Mesothelial cell of epicardium (in vitro differentiated cells): Measurements from ENCODE around the gene FPGT. TPM values are rescaled to one million over a fixed set of nuclear protein-coding genes. Genes with fewer than 3 reads are reported as not detected.

Experiments used
- DNase-seq, 2 experiments: peaks; one replicate each; pipeline ENCODE4 v3.0.0; 2021; ENCODE audit warnings: low spot score in 2 of 2; ENCODE audit not compliant: unreplicated experiment in 2 of 2
- H3K27ac Mint-ChIP-seq: 2 replicates; pipeline ENCODE4 v1.8.0; 2021; ENCODE audit warnings: mixed read lengths
- H3K27me3 Mint-ChIP-seq: 2 replicates; pipeline ENCODE4 v1.8.0; 2021; ENCODE audit warnings: low read depth, mixed read lengths
- H3K36me3 Mint-ChIP-seq: 2 replicates; pipeline ENCODE4 v1.8.0; 2021; ENCODE audit warnings: mixed read lengths
- H3K4me1 Mint-ChIP-seq: 2 replicates; pipeline ENCODE4 v1.8.0; 2021; ENCODE audit warnings: mixed read lengths
- H3K4me3 Mint-ChIP-seq: 2 replicates; pipeline ENCODE4 v1.8.0; 2021; ENCODE audit warnings: mild to moderate bottlenecking, moderate library complexity, mixed read lengths
- H3K9me3 Mint-ChIP-seq: 2 replicates; pipeline ENCODE4 v1.8.0; 2021; ENCODE audit warnings: mixed read lengths
- total RNA-seq: library from RNA; stranded (reverse); gene quantifications from 3 replicates; pipeline ENCODE4 v1.2.1, GENCODE V29; 2021
- TF ChIP-seq, protein P1 (sequence below): fragments of 200-600 bp; sonication (generic); IDR thresholded peaks from one replicate; pipeline ENCODE4 v1.5.0; 2021; ENCODE audit warnings: antibody characterized with exemption; ENCODE audit not compliant: unreplicated experiment

Gene FPGT
- total RNA-seq, 1 donor from 2014 or later, result 14.1 TPM

- H3K4me3 Mint-ChIP-seq, result no peak overlapping the region
- no peaks in the 10 kb centered on the region for H3K36me3 Mint-ChIP-seq
- H3K9me3 Mint-ChIP-seq, result peaks cover 8% of the 10 kb centered on the region
- H3K4me1 Mint-ChIP-seq, result no peaks in the 10 kb centered on the region
- H3K27ac Mint-ChIP-seq, result no peak overlapping the region
- TF ChIP-seq, protein P1, sequence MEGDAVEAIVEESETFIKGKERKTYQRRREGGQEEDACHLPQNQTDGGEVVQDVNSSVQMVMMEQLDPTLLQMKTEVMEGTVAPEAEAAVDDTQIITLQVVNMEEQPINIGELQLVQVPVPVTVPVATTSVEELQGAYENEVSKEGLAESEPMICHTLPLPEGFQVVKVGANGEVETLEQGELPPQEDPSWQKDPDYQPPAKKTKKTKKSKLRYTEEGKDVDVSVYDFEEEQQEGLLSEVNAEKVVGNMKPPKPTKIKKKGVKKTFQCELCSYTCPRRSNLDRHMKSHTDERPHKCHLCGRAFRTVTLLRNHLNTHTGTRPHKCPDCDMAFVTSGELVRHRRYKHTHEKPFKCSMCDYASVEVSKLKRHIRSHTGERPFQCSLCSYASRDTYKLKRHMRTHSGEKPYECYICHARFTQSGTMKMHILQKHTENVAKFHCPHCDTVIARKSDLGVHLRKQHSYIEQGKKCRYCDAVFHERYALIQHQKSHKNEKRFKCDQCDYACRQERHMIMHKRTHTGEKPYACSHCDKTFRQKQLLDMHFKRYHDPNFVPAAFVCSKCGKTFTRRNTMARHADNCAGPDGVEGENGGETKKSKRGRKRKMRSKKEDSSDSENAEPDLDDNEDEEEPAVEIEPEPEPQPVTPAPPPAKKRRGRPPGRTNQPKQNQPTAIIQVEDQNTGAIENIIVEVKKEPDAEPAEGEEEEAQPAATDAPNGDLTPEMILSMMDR, result no peak
- H3K27me3 Mint-ChIP-seq, result no peaks in the 10 kb centered on the region
- no peak for DNase-seq
These were observed 17.2 kb downstream of the FPGT start for GRCh38 chr1:74215229-74215628.

DNA sequence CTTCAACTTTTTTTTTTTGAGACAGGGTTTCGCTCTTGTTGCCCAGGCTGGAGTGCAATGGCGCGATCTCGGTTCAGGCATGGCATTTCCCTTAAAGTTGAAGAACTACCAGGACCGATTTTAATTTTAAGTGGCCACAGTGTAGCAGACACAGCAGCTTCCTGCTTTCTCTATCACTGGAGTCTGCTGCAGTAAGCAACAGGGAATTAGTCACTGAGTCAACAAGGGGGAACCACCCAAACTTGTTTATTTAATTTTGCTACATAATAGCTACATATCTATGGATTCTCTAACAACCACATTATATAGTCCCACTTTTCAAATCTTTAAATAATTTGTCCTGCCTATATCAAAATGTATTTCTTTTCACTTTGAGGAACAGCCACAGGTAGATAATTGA lies 24.7 kb downstream of the FPGT start:
- no peak for DNase-seq
- H3K4me3 Mint-ChIP-seq, result no peak overlapping the region
- no peak overlapping the region for H3K27ac Mint-ChIP-seq
- peaks cover 42% of the 10 kb centered on the region for H3K9me3 Mint-ChIP-seq
- no peaks in the 10 kb centered on the region for H3K36me3 Mint-ChIP-seq
- no peaks in the 10 kb centered on the region for H3K4me1 Mint-ChIP-seq
- TF ChIP-seq, protein P1, result no peak
- no peaks in the 10 kb centered on the region for H3K27me3 Mint-ChIP-seq

DNA sequence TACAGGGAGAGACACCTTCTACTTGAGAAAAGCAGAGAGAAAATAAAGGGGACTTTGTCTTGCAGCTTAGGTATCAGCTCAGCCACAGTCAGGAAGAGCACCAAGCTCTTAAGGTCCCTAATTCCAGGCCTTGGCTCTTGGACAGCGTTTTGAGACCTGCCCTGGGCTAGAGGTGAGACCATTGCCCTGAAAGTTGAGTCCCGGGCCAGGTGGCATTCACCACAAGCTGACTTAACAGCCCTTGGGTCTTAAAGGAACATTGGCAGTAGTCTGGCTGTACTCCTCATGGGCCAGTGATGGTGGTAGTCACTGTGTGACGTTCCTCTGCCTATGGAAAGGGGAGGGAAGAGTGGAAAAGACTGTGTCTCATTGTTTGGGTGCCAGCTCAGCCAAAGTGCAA lies 25.4 kb downstream of the FPGT start:
- TF ChIP-seq, protein P1, result no peak
- Mint-ChIP-seq H3K27ac (no peak overlapping the region), H3K27me3 (no peaks in the 10 kb centered on the region), H3K36me3 (no peaks in the 10 kb centered on the region), H3K9me3 (peaks cover 46% of the 10 kb centered on the region), H3K4me1 (no peaks in the 10 kb centered on the region), H3K4me3 (no peak overlapping the region)
- DNase-seq, result no peak

- Mint-ChIP-seq H3K36me3 (no peaks in the 10 kb centered on the region), H3K9me3 (peaks cover 6% of the 10 kb centered on the region), H3K4me3 (no peak within 1 kb of the TSS), H3K27me3 (no peaks in the 10 kb centered on the region), H3K4me1 (no peaks in the 10 kb centered on the region), H3K27ac (no peak within 1 kb of the TSS)
- no peak for DNase-seq
- TF ChIP-seq, protein P1, result no peak
These were observed 37.1 kb downstream of the FPGT start, which contains the start of gene TNNI3K for GRCh38 chr1:74235153-74235552. Gene TNNI3K, plus strand, starts transcription at chr1:74235387. Its CDS starts 65 bp downstream, at chr1:74235452.

- Mint-ChIP-seq H3K9me3 (peaks cover 6% of the 10 kb centered on the region), H3K27ac (no peak overlapping the region), H3K27me3 (no peaks in the 10 kb centered on the region), H3K36me3 (no peaks in the 10 kb centered on the region), H3K4me3 (no peak overlapping the region), H3K4me1 (no peaks in the 10 kb centered on the region)
- TF ChIP-seq, protein P1, result no peak
- DNase-seq, result no peak
These were observed 38.4 kb downstream of the FPGT start for GRCh38 chr1:74236440-74236839.

DNA sequence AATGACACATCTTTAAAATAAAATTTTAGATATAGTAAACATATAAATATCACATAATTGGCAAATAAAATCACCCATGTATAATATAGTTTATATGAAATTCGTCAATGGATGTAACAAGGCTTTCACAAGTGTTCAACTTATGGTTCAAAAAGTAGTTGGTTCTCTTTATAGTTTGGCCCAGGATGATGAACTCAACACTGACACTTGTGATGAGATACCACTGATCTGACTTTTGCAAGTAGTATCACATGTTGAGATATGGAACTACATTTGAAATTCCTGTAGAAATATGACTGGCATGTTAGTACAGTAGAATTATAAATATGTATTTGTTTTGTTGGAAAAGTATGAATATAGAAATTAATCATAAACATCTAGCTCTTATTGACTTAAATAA lies 39.0 kb downstream of the FPGT start:
- H3K27ac Mint-ChIP-seq, result no peak overlapping the region
- DNase-seq, result no peak
- H3K4me3 Mint-ChIP-seq, result no peak overlapping the region
- H3K9me3 Mint-ChIP-seq, result peaks cover 5% of the 10 kb centered on the region
- TF ChIP-seq, protein P1, result no peak
- no peaks in the 10 kb centered on the region for H3K4me1 Mint-ChIP-seq
- H3K27me3 Mint-ChIP-seq, result no peaks in the 10 kb centered on the region
- no peaks in the 10 kb centered on the region for H3K36me3 Mint-ChIP-seq
